HL-60 (cell line): ENCODE measurements around the gene CHFR.

Source experiments
- CTCF ChIP-seq: IDR thresholded peaks from one replicate; pipeline ENCODE4 v1.5.1; 2011; ENCODE audit warnings: low read length, control low read depth, inconsistent platforms; ENCODE audit not compliant: insufficient read depth
- POLR2AphosphoS5 ChIP-seq: IDR thresholded peaks from 2 replicates; pipeline ENCODE4 v1.6.1; 2012; ENCODE audit warnings: low read depth

- no peak for TF ChIP-seq CTCF
- TF ChIP-seq POLR2AphosphoS5 = no peak
These were observed 80.5 kb downstream of the CHFR start for GRCh38 chr12:132806857-132807256.
